ENCODE measurements around the gene CLBA1.

Gene CLBA1

DNA sequence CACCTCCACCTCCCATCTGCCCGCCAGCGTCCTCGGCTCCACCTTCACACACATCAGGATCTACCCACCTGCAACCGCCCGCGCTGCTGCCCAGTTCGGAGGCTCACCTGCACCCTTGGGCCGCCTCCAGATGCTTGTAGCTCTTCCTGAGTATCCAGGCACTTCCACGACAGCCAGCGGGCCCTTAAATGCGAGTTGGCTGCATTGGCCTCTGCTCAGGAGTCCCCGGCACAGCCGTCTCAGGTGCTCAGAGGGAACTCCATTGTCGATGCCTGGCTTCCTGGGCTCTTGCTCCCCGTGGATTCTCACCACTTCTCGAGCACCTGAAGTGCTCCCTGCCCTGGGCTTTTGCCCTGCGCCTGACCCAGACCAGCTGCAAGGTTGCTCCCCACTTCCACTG lies 57.2 kb downstream of the CLBA1 start:
- POLR2A ChIA-PET, result interaction anchor here (0.8 to 2.3 kb wide), 2 partner anchors 21 to 57 kb away, joined by 3 to 12 read pairs; partner anchors contain the start of genes CDCA4 and CLBA1

DNA sequence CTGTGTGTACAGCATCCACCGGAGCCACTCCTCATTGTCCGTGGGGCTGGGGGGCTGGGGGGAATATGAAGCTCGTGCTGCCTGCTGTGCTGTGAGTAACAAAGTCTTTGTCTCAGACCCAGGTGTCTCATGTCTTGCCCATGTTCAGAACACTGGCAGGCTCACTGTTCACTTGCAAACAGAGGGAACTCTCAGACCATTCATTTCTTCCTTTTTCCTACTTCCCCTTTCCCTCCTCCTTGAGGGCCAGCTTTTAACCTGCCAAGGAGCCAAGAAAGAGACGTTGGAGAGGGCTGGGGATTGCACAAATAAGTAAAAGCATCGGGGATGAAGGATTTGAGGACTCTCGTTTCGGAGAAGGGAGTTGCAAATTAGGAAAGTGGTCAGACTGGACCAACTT lies 58.1 kb downstream of the CLBA1 start:
- DNase-seq (ENCODE audit: extremely low spot score), result no peak
- ChIA-PET POLR2A (interaction anchor here (0.8 to 2.1 kb wide), 2 partner anchors 10 to 22 kb away, joined by 3 to 10 read pairs; partner anchors contain the start of gene CDCA4), CTCF (interaction anchor here (0.9 to 1.8 kb wide), 5 partner anchors 10 to 70 kb away, joined by 3 to 4 read pairs (median 3); no protein-coding TSS in a partner anchor)

More for the DNA sequence above, 57.2 kb downstream of the CLBA1 start:
- no peak for DNase-seq (ENCODE audit: extremely low spot score)
- no peak for TF ChIP-seq ARNT (IDR thresholded peaks at IDR 0.05)
- TF ChIP-seq FOXK2 (IDR thresholded peaks at IDR 0.05), result no peak
- no peak for TF ChIP-seq SUZ12 (IDR thresholded peaks at IDR 0.05)
- no peak for TF ChIP-seq BHLHE40 (IDR thresholded peaks at IDR 0.05; ENCODE audit: borderline replicate concordance)
- no peak for TF ChIP-seq TARDBP (IDR thresholded peaks at IDR 0.05)
- TF ChIP-seq CTBP1 (IDR thresholded peaks at IDR 0.05; ENCODE audit: borderline replicate concordance), result no peak
- no peak for TF ChIP-seq NFRKB (IDR thresholded peaks at IDR 0.05)
- no peak for TF ChIP-seq ELF4 (IDR thresholded peaks at IDR 0.05)
- no peak for TF ChIP-seq FOXM1 (IDR thresholded peaks at IDR 0.05; ENCODE audit: borderline replicate concordance)
- TF ChIP-seq, protein P1, sequence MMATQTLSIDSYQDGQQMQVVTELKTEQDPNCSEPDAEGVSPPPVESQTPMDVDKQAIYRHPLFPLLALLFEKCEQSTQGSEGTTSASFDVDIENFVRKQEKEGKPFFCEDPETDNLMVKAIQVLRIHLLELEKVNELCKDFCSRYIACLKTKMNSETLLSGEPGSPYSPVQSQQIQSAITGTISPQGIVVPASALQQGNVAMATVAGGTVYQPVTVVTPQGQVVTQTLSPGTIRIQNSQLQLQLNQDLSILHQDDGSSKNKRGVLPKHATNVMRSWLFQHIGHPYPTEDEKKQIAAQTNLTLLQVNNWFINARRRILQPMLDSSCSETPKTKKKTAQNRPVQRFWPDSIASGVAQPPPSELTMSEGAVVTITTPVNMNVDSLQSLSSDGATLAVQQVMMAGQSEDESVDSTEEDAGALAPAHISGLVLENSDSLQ (IDR thresholded peaks at IDR 0.05), result no peak
- CTCF ChIA-PET, result interaction anchor here (0.9 to 1.8 kb wide), 3 partner anchors 11 to 68 kb away, joined by 3 to 4 read pairs (median 3); no protein-coding TSS in a partner anchor

More for the DNA sequence above, 58.1 kb downstream of the CLBA1 start:
- TF ChIP-seq CTBP1 (IDR thresholded peaks at IDR 0.05; ENCODE audit: borderline replicate concordance), result no peak
- TF ChIP-seq FOXM1 (IDR thresholded peaks at IDR 0.05; ENCODE audit: borderline replicate concordance), result no peak
- no peak for TF ChIP-seq ELF4 (IDR thresholded peaks at IDR 0.05)
